PC-9 (cell line): Measurements from ENCODE around the gene CHMP4B.

Experiments
- EZH2 ChIP-seq: fragments of 200-600 bp; sonication (generic); IDR thresholded peaks from 2 replicates; pipeline ENCODE4 v1.8.0; 2017; ENCODE audit warnings: antibody characterized with exemption, low read depth
- TF ChIP-seq, protein P1 (sequence below): fragments of 200-600 bp; sonication (generic); conservative IDR thresholded peaks from 2 replicates; pipeline ENCODE4 v1.6.1; 2017; ENCODE audit warnings: mixed run types, antibody characterized with exemption, mild to moderate bottlenecking, moderate library complexity

DNA sequence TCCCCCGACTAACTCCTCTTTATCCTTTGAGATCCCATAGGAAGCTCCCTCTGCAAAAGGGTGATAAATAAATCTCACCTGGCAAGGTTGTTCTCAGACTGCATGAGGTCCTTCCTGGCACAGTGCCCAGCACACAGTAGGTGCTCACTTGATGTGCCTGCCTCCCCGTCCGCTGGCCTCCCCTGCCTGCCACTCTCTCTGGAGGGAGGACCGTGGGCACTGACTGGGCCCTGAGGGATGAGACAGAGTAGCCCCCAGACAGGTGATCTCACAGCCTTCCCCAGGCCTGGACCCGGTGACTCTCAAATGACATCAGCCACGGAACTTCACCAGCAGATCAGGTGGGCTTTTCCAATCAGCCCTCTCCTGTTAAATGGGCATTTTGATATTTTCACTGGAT lies 57.4 kb downstream of the CHMP4B start:
- TF ChIP-seq, protein P1, sequence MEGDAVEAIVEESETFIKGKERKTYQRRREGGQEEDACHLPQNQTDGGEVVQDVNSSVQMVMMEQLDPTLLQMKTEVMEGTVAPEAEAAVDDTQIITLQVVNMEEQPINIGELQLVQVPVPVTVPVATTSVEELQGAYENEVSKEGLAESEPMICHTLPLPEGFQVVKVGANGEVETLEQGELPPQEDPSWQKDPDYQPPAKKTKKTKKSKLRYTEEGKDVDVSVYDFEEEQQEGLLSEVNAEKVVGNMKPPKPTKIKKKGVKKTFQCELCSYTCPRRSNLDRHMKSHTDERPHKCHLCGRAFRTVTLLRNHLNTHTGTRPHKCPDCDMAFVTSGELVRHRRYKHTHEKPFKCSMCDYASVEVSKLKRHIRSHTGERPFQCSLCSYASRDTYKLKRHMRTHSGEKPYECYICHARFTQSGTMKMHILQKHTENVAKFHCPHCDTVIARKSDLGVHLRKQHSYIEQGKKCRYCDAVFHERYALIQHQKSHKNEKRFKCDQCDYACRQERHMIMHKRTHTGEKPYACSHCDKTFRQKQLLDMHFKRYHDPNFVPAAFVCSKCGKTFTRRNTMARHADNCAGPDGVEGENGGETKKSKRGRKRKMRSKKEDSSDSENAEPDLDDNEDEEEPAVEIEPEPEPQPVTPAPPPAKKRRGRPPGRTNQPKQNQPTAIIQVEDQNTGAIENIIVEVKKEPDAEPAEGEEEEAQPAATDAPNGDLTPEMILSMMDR, result no peak
- TF ChIP-seq EZH2, result no peak
